ENCODE data around the gene KIF7.

The KIF7 gene

GRCh38 chr15:89648106-89649012, 6.9 kb downstream of the KIF7 start:
- no peak for DNase-seq

- no peak for DNase-seq
Observed at GRCh38 chr15:89647191-89647851, 7.9 kb downstream of the KIF7 start.

GRCh38 chr15:89646416-89647141, 8.7 kb downstream of the KIF7 start:
- no peak for DNase-seq

- no peak for DNase-seq
Observed at GRCh38 chr15:89645680-89646079, 9.6 kb downstream of the KIF7 start.

GRCh38 chr15:89642106-89642505, 13.2 kb downstream of the KIF7 start:
- DNase-seq: no peak

- DNase-seq: no peak
Observed at GRCh38 chr15:89641053-89641452, 14.2 kb downstream of the KIF7 start.

- DNase-seq: no peak
Observed at GRCh38 chr15:89640245-89640644, 15.0 kb downstream of the KIF7 start.

GRCh38 chr15:89633585-89633984, 21.7 kb downstream of the KIF7 start:
- DNase-seq: no peak

GRCh38 chr15:89632563-89633430, 22.5 kb downstream of the KIF7 start:
- DNase-seq: no peak

GRCh38 chr15:89631902-89632264, 23.4 kb downstream of the KIF7 start:
- no peak for DNase-seq

- no peak for DNase-seq
Observed at GRCh38 chr15:89630974-89631901, 24.0 kb downstream of the KIF7 start.

- no peak for DNase-seq
Observed at GRCh38 chr15:89630260-89630659, 25.0 kb downstream of the KIF7 start.

GRCh38 chr15:89629829-89630228, 25.4 kb downstream of the KIF7 start:
- no peak for DNase-seq

GRCh38 chr15:89628806-89629715, 26.2 kb downstream of the KIF7 start:
- no peak for DNase-seq

- no peak for DNase-seq
Observed at GRCh38 chr15:89628301-89628700, 27.0 kb downstream of the KIF7 start.

GRCh38 chr15:89627256-89627970, 27.9 kb downstream of the KIF7 start:
- no peak for DNase-seq

- no peak for DNase-seq
Observed at GRCh38 chr15:89625716-89626115, 29.6 kb downstream of the KIF7 start.

GRCh38 chr15:89623165-89623564, 32.1 kb downstream of the KIF7 start:
- no peak for DNase-seq

GRCh38 chr15:89621547-89621946, 33.7 kb downstream of the KIF7 start:
- DNase-seq: no peak

GRCh38 chr15:89616228-89616627, 39.0 kb downstream of the KIF7 start:
- DNase-seq: no peak
